ENCODE data around the gene LUM. TPM values are rescaled to one million over a fixed set of nuclear protein-coding genes. Genes with fewer than 3 reads are reported as not detected.

The LUM gene
- polyA plus RNA-seq, 2 of the 4 experiments (the other 2 are of a cell fraction): 1.2 to 1.9 TPM

GRCh38 chr12:91056488-91056887 is 54.8 kb downstream of the LUM start:
- TF ChIP-seq HMGXB4 (CRISPR knock-in tag; IDR thresholded peaks at IDR 0.05; ENCODE audit: borderline replicate concordance): no peak
- no peak for TF ChIP-seq MAFK (IDR thresholded peaks at IDR 0.05; ENCODE audit: partially characterized antibody)
- Histone ChIP-seq H3K4me3 (no peak overlapping the region), H3K27ac (no peak overlapping the region), H3K9me3 (no peaks in the 10 kb centered on the region), H3K4me2 (no peak overlapping the region), H3K4me1 (no peaks in the 10 kb centered on the region)
- no peak for FAIRE-seq
- WGBS (ENCODE audit: missing lambda C conversion rate): 28% methylated on average over 2 of the region's 2 CpGs
- DNase-seq (ENCODE audit: low read depth in 1 of 2, low spot score in 1 of 2): no peak
- no peak for ATAC-seq
- ChIA-PET CTCF (no interaction called here), POLR2A (no interaction called here)

GRCh38 chr12:91055976-91056375 is 55.3 kb downstream of the LUM start:
- FAIRE-seq (no peak), ATAC-seq (no peak), DNase-seq (ENCODE audit: low read depth in 1 of 2, low spot score in 1 of 2) (no peak)
- Histone ChIP-seq H3K4me1 (no peaks in the 10 kb centered on the region), H3K4me2 (no peak overlapping the region), H3K27ac (no peak overlapping the region), H3K9me3 (no peaks in the 10 kb centered on the region), H3K4me3 (no peak overlapping the region)
- ChIA-PET CTCF (no interaction called here), POLR2A (no interaction called here)
- TF ChIP-seq BCL3 (IDR thresholded peaks at IDR 0.05) (no peak), CBX8 (IDR thresholded peaks at IDR 0.05) (no peak), RAD21 (conservative IDR thresholded peaks at IDR 0.05 in 1 of 2, IDR thresholded peaks at IDR 0.05 in 1 of 2) (no peak), ESRRA (IDR thresholded peaks at IDR 0.05; ENCODE audit: borderline replicate concordance, low read length) (no peak), JUN (IDR thresholded peaks at IDR 0.05) (no peak)
- WGBS (ENCODE audit: missing lambda C conversion rate): 0% methylated on average over 1 of the region's 1 CpG

GRCh38 chr12:91053951-91054715 is 57.2 kb downstream of the LUM start:
- no peak overlapping the region for H3K4me2 ChIP-seq
- no peaks in the 10 kb centered on the region for H3K4me1 ChIP-seq
- no peak overlapping the region for H3K27ac ChIP-seq
- WGBS (ENCODE audit: missing lambda C conversion rate): 57% methylated on average over 4 of the region's 4 CpGs
- no peak for ATAC-seq
- ChIA-PET CTCF (interaction anchor here (0.7 kb wide), 1 partner anchor 16 kb away, joined by 3 read pairs; no protein-coding TSS in a partner anchor), POLR2A (no interaction called here)
- H3K4me3 ChIP-seq: no peak overlapping the region
- TF ChIP-seq EHF (CRISPR knock-in tag; IDR thresholded peaks at IDR 0.05): no peak
- TF ChIP-seq TFCP2L1 (CRISPR knock-in tag; IDR thresholded peaks at IDR 0.05): no peak
- TF ChIP-seq GATA3 (IDR thresholded peaks at IDR 0.05; ENCODE audit: borderline replicate concordance): no peak
- TF ChIP-seq RCOR1 (IDR thresholded peaks at IDR 0.05; ENCODE audit: low read depth, low read length): no peak
- TF ChIP-seq HDAC2 (IDR thresholded peaks at IDR 0.05): no peak
- TF ChIP-seq HMGXB4 (CRISPR knock-in tag; IDR thresholded peaks at IDR 0.05; ENCODE audit: borderline replicate concordance): no peak
- no peak for FAIRE-seq
- DNase-seq (ENCODE audit: low read depth in 1 of 2, low spot score in 1 of 2): peak in 1 of 2 experiments; percentile 25
- H3K9me3 ChIP-seq: no peaks in the 10 kb centered on the region

Other genes with a start within 250 kb of the LUM start
- not detected in 2 replicates for gene CCER1, start 156.3 kb downstream of the LUM start, polyA plus RNA-seq (2011; rRNA removed)
- gene CCER1, start 156.3 kb downstream of the LUM start, polyA plus RNA-seq (2017; fragmentation: RNase III; extraction: RNeasy Plus Mini Kit Qiagen cat#74134 plus additional on column Dnase treatment): not detected in 3 replicates
- gene EPYC, start 106.5 kb downstream of the LUM start, polyA plus RNA-seq (2011; rRNA removed): not detected in 2 replicates
- gene EPYC, start 106.5 kb downstream of the LUM start, polyA plus RNA-seq (2017; fragmentation: RNase III; extraction: RNeasy Plus Mini Kit Qiagen cat#74134 plus additional on column Dnase treatment): not detected in 3 replicates
- gene KERA, start 53.5 kb downstream of the LUM start, polyA plus RNA-seq (2011; rRNA removed): not detected in 2 replicates
- not detected in 3 replicates for gene KERA, start 53.5 kb downstream of the LUM start, polyA plus RNA-seq (2017; fragmentation: RNase III; extraction: RNeasy Plus Mini Kit Qiagen cat#74134 plus additional on column Dnase treatment)
- 0.29 and 1.0 TPM in 2 replicates for gene DCN, start 71.3 kb upstream of the LUM start, polyA plus RNA-seq (2011; rRNA removed)
- not detected in 3 replicates for gene DCN, start 71.3 kb upstream of the LUM start, polyA plus RNA-seq (2017; fragmentation: RNase III; extraction: RNeasy Plus Mini Kit Qiagen cat#74134 plus additional on column Dnase treatment)